ENCODE data around the gene CLIP1.
A peak's percentile ranks its signal among the peaks of the same experiment; 100 is the strongest.

CLIP1 gene

DNA sequence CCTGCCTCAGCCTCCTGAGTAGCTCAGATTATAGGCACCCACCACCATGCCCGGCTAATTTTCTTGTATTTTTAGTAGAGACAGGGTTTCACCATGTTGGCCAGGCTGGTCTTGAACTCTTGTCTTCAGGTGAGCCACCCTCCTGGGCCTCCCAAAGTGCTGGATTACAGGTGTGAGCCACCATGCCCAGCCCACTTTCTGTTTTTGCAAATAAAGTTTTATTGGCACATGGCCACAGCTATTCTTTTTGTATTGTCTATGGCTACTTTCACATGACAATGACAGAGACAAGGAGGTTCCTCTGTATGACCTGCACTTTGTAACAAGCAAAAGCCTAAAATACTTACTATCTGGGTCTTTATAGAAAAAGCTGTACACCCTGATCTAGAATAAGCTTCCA lies 176.9 kb downstream of the CLIP1 start:
- DNase-seq (ENCODE audit: low spot score) = no peak

DNA sequence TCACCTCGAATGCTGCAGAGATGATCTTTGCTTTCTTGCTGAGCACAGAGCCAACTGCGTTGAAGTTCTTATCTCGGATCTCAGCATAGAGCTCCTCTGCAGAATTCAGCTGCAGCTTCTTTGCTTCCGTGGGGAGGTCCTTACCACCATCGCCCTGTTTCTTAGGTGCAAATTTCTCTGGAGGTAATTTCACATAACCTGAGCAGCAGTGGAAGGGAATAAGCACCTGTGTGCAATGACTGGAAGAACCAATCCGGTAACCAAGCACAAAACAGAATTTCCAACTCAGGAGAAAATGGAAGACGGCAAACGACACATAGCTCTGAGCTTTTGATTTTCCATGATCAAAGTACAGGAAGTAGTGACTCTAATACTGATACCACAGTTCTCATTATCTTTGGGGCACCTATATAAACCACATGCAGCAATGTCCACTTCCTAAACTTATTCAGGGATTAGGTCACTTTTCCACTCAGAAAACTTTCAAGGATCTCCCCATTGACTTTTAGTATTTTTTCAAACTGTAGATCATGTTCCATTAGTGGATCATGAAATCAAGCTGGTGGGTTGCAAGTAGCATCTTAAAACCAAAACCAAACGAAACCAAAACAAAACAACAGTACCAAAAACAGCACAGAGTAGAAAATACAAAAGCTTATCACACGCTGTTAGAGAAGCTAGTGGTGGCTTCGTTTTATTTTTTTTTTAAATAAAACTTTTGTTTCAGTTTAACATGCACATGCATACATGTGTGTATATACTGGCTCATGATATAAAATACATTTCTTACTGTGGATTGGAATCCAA lies 177.7 kb downstream of the CLIP1 start:
- peak; percentile 32 for DNase-seq (ENCODE audit: low spot score)

DNA sequence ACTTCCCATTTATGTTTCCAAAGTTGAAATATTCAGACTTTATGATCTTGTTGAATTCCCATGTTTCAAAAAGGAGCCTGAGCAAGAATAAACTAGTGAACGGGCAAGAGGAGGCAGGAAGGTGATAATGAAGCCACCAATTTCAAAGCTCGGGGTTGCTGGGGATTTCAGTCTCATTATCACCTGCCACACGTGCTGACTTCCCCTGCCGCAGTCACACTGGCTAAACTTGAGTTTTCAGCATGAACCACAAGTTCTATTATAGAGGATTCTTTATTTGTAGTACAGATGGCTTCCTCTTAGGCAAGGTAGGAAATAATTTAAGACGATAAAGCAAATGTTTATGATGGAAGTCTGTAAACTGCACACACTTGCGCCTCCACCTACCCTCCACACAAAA lies 178.5 kb downstream of the CLIP1 start:
- DNase-seq (ENCODE audit: low spot score) = peak; percentile 22

DNA sequence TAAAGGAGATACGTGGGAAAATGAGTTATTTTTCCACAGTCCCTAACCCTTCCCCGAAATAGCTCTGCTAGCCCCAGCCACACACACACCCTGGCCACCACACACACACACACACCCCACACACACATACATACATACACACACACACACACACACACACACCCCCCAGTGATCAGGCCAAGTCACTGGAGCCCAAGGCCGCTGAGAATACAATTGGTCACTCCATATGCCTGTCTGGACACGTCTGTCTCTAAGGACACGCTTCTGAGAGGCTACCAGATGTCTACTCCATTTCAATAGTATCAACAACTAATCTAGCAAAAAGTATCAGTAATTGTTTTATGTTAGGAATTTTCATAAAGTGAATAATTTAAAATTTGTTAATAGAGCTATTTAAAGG lies 183.6 kb downstream of the CLIP1 start:
- DNase-seq (ENCODE audit: low spot score) = no peak

DNA sequence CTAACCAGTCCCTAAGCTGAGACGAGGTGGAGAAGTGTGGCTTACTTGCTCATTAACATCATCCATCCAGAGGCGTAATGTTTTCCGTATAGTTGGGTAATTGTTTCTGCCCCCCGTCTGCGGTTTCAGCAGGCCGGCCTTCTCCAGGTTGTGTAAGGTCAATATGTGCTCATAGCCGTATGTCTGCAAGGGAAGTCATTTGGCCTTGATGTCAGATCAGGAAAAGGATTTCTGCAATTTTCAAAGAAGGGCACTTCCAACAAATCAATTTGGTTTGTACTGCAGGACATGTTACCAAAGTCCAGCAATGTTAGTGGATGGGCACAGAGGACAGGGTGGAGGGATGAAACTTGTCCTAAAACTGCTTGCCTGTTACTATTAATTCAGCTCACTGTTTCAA lies 186.7 kb downstream of the CLIP1 start:
- no peak for DNase-seq (ENCODE audit: low spot score)

DNA sequence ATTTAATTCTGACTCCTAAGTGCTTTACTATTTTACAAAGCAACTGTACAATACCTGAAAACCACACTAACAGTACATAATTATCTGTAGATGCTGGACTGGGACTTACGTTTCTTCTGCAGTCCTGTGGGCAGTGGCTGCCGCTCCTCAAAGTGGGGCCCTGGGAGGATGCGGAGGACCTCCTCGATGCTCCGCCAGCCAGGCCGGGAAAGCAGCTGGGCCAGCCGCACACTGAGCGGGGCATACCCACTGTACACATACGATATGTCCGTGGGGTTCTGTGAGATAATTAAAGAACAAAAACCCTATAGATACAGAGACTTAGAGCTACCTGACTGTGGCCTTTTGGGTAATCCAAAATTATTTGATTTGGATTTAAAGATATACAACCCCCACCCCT lies 189.8 kb downstream of the CLIP1 start:
- DNase-seq (ENCODE audit: low spot score) = no peak

DNA sequence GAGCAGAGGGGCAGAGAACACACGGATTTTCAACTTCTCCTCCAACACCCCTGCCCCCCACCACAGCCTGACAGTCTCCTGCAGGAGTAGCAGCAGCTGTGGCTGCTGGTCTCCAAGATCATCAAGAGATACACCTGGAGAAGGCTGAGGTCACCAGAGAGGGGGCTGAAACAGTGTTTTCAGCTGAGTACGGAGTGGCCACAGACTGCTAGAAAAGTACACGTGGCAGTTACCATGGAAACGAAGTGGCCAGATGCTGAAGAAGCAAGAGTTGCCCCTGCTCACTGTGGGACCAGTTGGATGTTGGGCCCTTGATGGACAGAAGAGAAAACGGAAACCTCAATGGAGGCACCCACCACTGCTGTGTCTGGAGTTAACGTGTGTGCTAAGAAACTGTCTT lies 191.7 kb downstream of the CLIP1 start:
- no peak for DNase-seq (ENCODE audit: low spot score)

DNA sequence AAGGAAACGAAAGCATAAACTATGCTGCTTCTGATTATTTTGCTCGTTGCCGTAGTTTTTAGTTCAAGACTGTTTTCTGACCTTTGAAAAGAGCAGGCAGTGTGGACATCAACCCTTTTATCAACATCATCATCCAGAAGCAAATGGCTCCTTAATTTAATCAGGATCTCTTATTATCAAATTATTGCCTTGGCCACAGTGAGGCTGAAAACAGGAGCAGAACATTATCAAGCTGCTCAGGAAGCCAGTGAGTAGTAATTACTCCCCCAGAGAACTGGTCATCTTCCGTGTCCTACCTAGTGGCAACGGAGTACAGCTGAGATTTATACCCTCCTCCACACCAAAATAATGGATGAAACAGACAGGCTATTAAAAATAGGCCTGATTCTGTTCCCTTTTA lies 194.4 kb downstream of the CLIP1 start:
- no peak for DNase-seq (ENCODE audit: low spot score)

DNA sequence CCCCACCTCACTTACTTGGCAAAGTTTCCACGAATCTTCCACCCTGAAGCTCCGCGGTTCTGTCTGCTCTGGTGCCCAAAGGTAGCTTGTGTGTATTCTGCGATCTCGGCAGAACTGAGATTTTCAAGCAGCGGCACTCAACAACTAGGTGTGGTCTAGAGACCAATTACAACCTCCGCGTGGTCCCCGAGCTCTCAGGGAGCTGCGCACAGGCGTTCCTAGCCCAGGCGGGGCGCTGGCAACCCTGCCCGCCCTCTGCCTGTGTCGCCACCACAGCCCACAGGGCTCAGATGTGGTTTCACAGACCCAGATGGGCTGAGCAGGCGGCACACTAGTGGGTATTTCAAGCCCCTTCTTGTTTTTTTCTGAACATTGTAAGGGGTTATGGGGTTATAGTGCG lies 195.1 kb downstream of the CLIP1 start:
- DNase-seq (ENCODE audit: low spot score) = peak; percentile 11

DNA sequence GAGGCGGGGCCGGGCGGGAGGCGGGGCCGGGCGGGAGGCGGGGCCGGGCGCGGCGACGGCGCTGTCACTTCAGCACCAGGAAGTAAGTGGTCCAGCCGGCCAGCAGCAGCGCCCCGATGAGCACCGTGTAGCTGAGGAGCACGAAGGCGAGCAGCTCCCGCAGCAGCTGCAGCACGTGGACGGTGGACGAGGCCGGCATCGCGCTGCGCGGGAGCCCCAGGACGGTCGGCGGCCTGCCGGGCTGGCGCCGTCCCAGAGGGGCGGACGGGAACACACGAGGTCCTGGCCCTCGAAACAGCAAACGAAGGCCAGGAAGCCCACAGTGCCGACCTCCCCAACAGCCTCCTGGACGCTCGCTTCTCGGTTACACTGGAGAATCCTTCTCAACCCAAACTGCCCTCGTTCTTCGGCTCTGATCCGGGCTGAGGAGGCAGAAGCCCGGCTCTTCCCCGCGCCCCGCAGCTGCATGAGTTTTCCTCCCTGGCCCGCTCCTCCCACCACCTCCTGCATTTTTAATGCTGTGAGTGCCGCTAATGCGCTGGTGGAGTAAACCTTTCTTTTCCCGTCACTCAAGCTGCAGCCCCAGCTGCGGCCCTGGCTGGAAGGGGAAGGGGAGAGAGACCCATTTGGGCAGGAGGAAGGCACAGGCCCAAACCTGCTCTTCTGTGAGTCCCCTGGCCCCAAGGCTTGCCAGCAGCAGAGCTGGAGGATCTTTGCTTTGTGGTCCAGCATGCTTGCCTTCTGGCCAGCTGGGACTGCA lies 195.9 kb downstream of the CLIP1 start:
- no peak for DNase-seq (ENCODE audit: low spot score)

DNA sequence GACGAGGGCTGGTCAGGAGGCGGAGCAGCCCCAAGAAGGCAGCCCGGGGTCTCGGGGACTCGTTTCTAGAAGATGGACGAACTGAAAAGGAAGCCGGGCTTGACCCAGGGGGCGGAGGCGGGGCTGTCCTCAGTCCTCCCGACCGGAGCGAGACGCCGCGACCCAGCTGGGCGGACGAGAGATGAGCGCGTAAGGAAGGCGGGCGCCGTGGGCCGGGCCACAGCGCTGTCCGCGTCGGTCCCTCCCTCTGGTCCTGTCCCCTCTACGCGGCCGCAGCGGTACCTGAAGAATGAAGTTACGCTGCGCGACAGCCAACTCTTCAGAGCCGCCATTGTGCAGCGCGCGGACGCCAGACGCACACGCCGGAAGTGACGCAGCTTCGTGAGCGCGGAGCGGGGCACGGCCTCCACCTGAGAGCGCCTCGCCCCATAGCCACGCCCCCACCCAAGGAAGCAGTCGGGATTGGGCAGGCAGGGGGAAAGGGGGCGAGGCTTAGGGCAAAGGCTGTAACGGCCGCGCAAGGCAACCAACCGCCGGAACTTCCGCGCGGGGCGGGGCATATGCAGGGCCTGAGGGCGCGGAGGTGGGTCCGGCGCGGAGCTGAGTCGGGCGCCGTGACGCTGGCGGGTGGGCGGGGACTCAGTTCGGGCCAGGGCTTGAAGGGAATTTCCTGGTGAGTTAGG lies 196.6 kb downstream of the CLIP1 start, which contains the start of gene DIABLO:
DIABLO (minus strand) TSS at position 370 of the 683 bp plus-strand sequence; CDS start at position 332, 38 bp downstream.
- peak; percentile 100 for DNase-seq (ENCODE audit: low spot score)

All from CD4-positive, alpha-beta T cell treated with Interleukin-6 at 100 ng/mL for 8 hours (primary cell).